ENCODE measurements around the gene FAM83B.
"Not testable (repeated sequence)": the region's sequence is repeated elsewhere in the genome, so short reads cannot be mapped to it uniquely, and the experiment has no call there.

FAM83B gene

DNA sequence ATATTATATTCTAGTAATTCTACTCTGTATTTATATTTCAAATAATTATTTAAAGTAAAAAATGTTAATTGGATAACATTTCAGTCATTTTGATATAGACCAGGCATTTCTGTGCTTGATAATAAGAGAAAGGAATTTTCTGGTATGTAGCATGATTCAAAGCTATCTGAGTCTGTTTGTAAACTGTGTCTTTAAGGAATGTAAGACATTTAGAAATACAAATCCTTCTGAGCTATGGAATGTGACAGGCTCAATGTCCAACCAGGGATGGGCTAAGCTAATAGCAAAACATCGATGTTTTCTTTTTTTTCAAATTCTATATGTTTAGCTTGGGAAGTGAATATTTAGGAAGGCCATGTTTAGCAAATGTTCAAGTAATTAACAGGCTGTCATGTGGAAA, 41.5 kb upstream of the FAM83B start:
- DNase-seq (ENCODE audit: low read depth), result peak; percentile 17
- TF ChIP-seq, protein P1, sequence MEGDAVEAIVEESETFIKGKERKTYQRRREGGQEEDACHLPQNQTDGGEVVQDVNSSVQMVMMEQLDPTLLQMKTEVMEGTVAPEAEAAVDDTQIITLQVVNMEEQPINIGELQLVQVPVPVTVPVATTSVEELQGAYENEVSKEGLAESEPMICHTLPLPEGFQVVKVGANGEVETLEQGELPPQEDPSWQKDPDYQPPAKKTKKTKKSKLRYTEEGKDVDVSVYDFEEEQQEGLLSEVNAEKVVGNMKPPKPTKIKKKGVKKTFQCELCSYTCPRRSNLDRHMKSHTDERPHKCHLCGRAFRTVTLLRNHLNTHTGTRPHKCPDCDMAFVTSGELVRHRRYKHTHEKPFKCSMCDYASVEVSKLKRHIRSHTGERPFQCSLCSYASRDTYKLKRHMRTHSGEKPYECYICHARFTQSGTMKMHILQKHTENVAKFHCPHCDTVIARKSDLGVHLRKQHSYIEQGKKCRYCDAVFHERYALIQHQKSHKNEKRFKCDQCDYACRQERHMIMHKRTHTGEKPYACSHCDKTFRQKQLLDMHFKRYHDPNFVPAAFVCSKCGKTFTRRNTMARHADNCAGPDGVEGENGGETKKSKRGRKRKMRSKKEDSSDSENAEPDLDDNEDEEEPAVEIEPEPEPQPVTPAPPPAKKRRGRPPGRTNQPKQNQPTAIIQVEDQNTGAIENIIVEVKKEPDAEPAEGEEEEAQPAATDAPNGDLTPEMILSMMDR (IDR thresholded peaks at IDR 0.05; ENCODE audit: low read length, missing control alignments), result no peak
- H3K4me3 ChIP-seq (replicated peaks; ENCODE audit: low read depth, low read length), result no peak overlapping the region

DNA sequence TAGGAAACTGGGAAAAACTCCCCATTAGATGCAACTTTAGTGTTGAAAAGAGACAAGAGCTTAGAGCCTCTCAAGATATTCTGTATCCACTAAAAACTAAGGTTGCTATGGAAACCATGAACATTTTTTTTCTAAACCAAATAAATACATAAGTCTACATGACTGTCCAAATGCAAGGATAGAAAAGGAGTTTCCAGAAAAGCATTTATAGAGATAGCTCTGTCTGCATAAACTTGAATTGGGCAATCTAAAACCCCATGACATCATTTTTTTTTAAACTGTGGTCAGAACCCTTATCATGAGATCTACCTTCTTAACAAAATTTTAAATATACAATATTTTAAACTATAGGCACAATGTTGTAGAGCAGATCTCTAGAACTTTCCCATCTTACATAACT, 36.4 kb upstream of the FAM83B start:
- TF ChIP-seq, protein P1 (IDR thresholded peaks at IDR 0.05; ENCODE audit: low read length, missing control alignments), result no peak
- DNase-seq (ENCODE audit: low read depth), result no peak
- no peak overlapping the region for H3K4me3 ChIP-seq (replicated peaks; ENCODE audit: low read depth, low read length)

DNA sequence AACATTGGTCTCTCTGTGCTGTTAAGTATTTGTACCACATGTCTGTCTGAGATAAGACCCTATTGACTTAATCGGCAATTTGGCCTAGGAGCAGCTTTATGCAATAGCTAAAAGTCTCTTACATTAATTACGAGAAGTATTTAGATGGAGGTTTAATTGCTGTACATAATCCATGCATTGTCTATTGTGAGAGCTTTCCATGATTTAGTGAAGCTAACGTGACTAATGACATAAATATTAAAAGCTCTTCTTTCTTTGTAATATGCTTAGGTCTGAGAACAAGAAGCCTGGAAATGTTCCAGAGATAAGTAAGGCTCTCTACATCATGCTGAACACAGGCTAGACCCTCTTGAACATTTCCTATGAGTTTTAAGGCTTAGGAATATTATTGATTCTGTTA, 32.7 kb upstream of the FAM83B start:
- DNase-seq (ENCODE audit: low read depth), result peak; percentile 38
- TF ChIP-seq, protein P1 (IDR thresholded peaks at IDR 0.05; ENCODE audit: low read length, missing control alignments), result no peak
- no peak overlapping the region for H3K4me3 ChIP-seq (replicated peaks; ENCODE audit: low read depth, low read length)

DNA sequence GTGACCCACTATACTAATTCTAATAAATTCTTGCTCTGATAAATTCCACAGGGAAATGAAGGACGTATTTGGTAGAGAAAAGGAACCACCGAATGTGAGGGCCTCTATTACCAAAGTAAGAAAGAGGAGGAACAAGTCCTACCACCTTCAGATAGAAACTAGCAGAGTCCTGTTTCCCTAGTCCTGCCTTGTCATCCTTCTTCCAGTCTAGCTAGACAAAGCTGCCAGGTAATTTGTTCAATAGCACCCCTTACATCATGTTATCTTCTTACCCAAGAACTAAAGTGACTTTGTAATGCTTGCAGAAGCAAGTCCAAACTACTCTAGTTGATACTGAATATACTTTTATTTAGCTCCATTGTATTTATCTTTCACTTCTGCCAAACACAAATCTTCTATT, 29.3 kb upstream of the FAM83B start:
- no peak for DNase-seq (ENCODE audit: low read depth)
- H3K4me3 ChIP-seq (replicated peaks; ENCODE audit: low read depth, low read length), result no peak overlapping the region
- TF ChIP-seq, protein P1 (IDR thresholded peaks at IDR 0.05; ENCODE audit: low read length, missing control alignments), result no peak

DNA sequence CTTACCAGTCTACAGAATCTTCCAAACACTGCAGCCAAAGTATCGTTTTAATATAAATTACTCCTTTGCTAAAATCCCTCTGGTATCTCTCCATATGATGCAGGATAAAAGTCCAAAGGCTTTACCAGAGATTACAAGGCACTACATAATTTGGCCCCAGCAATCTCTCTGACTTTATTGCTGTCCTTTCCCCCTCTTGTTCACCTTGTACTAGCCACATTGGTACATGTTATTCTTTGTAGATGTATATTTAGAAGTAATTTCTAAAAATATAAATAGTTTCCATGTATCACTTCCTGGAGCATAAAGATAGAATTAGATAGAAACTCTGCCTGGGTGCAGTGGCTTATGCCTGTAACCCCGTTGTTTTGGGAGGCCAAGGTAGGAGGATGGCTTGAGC, 28.7 kb upstream of the FAM83B start:
- TF ChIP-seq, protein P1 (IDR thresholded peaks at IDR 0.05; ENCODE audit: low read length, missing control alignments), result no peak
- DNase-seq (ENCODE audit: low read depth), result no peak

DNA sequence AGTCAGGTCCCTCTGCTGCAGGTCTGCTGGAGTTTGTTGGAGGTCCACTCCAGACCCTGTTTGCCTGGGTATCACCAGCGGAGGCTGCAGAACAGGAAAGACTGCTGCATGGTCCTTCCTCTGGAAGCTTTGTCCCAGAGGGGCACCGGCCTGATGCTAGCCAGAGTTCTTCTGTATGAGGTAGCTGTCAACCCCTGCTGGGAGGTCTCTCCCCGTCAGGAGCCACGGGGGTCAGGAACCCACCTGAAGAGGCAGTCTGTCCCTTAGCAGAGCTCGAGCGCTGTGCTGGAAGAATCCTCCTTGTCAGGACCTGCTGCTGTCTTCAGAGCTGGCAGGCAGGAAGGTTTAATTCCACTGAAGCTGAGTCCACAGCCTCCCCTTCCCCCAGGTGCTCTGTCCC, 22.3 kb upstream of the FAM83B start:
- not testable (repeated sequence) for H3K4me3 ChIP-seq (replicated peaks; ENCODE audit: low read depth, low read length); DNase-seq (ENCODE audit: low read depth)

More for the DNA sequence above, 28.7 kb upstream of the FAM83B start:
- H3K4me3 ChIP-seq (replicated peaks; ENCODE audit: low read depth, low read length), result no peak overlapping the region

DNA sequence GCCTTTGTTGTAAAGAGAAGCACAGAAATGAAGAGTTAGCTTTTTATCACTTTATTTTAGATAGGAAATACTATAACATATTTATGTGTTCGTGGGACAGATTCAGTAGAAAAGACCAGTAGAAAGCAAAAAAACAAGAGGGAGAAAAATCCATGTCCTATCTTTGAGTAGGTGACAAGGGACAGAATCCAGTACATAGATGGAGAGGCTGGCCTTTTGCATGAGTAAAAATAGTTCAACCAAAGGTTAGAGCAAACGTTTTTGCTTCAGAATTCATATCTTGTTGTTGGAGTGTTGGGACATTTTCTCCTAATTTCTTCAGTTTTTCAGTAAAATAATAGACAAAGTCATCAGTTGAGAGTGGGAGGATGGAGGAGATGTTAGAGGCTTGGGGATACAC, 19.6 kb upstream of the FAM83B start:
- H3K4me3 ChIP-seq (replicated peaks; ENCODE audit: low read depth, low read length), result no peak overlapping the region
- TF ChIP-seq, protein P1 (IDR thresholded peaks at IDR 0.05; ENCODE audit: low read length, missing control alignments), result no peak
- DNase-seq (ENCODE audit: low read depth), result no peak

DNA sequence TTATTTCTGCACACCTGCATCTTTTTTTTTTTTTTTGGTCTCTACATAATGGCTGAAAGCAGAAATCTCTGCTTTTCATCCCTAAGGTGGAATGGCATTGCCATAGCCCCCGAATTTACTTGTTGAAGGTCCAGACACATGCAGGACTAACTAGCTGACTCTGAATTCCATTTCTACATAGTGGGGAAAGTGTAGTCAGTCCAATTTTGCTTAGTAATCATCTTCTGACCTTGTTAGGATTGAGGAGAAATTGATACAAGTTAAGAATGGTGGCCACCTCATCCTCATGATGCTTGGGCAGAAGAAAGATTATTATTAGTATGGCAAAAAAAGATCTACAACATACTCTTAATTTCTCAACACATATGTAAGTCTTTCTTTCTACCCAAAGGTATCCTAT, 16.4 kb upstream of the FAM83B start:
- DNase-seq (ENCODE audit: low read depth), result no peak
- TF ChIP-seq, protein P1 (IDR thresholded peaks at IDR 0.05; ENCODE audit: low read length, missing control alignments), result no peak
- no peak overlapping the region for H3K4me3 ChIP-seq (replicated peaks; ENCODE audit: low read depth, low read length)
